Measurements from ENCODE around the gene ABHD17A.
A peak's percentile ranks its signal among the peaks of the same experiment; 100 is the strongest.

ABHD17A gene

GRCh38 chr19:1862424-1863327 lies 22.6 kb downstream of the ABHD17A start:
- peak; percentile 9 for DNase-seq

DNA sequence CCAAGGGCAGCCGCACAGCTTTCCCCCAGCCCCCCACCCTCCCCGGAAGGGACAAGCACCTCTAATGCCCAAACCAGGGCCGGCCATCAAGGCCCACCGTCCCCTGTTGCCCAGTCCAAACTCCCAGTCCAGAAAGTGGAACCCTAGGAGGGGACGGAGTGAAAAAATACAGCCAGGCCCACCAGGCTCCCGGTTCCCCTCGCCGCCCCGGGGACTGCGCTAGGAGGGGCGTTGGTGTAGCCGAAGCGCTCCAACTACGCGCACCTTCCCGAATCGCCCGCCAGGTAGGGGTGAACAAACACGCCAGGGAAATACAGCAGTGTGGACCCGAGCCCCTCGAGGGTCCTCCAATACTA lies 23.2 kb downstream of the ABHD17A start:
- no peak for DNase-seq

- DNase-seq: no peak
Observed at GRCh38 chr19:1861599-1862031, 23.7 kb downstream of the ABHD17A start.

DNA sequence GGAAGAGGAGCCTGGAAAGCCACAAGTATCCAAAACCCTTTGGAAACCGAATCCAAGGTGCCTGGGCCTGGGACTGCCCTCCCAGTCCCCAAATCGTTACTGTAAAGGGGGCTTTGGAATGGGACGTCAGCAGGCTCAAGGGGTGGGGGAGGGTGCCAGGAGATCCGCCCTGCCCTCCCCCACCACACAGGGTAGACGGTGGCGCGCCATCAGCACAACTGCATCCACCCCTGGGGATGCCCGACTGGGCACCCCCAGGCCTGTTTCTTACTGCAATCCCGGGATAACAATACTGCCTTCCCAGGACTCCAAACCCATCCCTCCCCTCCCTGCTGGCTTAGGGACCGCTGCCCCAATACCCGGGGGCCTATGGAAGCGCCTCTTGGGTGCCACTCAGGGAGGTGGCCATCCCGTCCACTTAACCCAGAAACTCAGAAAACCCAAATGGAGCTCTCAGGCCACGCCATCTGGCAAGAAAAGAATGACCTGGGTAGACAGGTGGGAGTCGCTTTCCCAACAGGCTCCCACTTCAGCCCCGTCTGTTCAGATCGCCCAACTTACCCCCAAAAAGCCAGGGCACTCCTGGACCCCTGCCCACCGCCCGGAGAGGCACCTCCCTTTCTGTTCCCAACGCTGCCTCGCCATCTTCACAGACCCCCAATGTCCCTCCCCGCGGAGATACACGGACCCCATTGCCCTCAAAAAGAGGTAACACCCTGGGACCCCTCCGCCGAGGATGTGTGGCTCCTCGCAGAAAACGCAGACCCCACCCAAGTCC lies 24.3 kb downstream of the ABHD17A start:
- DNase-seq: no peak

GRCh38 chr19:1860042-1860775 lies 25.1 kb downstream of the ABHD17A start:
- no peak for DNase-seq

DNA sequence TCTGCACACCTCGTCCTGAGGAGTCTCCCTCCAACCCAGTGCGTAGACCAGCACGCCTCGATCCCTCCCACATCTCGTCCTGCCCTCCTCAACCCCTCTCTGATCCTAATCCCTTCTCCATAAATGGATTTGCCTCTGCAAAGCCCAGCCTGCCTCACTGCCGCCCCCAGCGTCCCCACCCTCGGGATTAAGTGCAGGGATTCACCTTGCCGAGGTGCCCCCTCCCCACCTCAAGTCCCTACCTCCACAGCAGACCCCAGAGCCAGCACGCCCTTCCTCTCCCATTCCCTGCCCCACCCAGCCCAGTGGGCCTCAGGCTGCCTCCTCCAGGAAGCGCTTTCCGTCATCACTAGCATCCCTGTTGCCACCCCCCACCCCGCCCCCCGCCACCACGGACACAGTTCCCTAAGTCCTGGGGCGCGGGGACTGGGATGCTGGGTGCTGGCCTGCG lies 25.9 kb downstream of the ABHD17A start:
- no peak for DNase-seq

DNA sequence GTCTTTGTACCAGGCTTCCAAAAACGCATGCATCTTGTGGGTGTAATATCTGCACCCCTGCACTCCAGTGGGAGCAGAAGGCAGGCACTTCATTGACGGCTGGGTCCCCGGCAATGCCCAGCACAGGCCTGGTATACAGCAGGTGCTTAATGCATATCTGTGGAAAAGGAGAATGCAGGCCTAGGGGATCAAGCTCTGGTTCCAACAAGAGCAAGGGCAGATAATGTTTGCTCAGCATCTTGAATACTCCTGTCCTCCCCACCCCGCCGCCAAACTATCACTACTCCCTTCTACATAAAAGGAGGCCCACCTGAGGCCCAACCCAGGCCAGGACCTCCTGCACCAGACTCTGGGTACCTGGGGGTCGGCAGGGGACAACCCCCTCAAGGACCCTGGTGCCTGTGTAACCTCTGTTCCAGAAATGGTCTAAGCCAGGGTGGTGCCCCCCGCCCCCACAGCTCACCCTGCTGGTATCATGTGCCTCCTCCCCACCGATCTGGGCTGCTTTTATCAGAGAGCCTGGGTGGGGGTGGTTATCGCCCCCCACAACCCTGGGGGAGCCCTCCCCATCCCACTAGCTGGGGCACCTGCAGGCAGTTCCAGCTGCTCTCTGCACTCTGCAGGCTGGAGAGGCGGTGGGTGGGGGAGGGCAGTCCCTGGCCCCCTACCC lies 26.7 kb downstream of the ABHD17A start:
- no peak for DNase-seq

DNA sequence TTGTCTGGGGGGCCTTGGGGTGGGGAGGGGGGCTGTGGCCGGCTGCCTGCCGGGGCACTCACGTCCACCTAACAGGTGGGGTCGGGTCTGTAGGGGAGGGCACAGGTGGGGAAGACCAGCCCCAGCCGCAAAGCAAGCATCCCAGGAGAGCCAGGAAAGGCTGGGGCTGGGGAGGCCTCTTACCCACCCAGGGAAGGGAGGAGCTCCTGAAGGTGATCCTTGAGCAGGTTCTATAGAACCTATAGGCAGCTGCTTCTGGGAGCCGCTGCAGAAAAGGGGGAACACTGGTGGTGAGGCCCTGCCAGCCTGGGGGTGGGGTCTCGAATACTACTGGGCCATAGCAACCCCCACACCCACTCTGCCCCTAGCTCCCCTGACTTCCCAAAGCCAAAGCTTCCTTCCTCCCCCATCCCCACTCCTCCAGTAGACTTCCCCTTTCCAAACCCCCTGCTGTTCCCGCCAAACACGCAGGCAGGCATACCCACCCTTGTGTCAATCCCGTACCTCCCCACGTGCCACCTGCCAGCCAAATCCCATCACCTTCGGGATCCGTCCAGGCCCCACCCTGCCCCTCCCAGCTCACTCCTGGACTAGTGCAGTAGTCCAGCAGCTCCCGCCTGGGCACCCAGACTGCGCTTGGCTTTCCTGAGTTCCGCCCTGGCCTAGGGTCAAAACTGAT lies 27.5 kb downstream of the ABHD17A start:
- DNase-seq: no peak

DNA sequence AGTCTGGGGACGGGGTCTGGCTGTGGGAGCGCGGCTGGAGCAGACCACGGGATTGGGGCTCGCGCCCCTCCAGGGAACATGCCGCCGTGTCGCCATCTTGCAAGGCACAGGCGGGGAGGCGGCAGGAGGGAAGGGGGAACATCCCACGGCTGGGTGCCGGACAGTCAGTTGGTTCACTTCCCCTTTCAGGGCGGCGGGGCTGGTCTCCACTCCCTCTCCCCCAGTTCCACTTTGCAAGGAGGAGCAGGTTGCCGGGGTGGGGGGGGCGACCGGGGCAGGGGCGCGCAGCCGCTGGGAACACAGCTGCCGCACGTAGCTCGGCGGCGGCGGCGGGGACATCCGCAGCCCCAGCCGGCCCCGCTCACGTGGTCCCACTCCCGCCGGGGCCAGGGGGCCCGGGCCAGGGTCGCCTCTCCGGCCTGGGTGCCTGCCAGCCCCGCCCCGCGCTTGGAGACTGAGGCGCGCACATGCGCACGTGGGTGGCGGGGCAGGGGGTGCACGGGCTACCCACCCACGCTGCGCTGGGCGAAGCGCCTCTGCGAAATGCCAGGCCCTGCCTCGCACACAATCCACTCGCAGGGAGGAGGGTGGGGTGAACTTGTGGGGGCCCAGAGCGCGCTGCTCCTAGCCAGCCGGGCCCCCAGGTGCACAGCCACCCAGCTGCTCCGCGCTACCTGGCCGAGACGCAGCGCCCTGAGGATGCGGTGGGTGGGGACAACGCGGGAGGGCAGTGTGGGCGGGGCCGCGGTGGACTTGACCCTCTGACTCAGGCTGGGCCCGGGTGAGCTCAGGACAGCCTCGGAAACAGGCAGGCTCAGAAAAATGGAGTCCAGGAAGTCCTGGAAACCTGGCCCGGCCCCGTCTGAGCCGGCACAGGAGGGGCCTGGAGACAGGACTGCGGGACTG lies 28.3 kb downstream of the ABHD17A start:
- DNase-seq: no peak

GRCh38 chr19:1856345-1856697 lies 29.0 kb downstream of the ABHD17A start:
- DNase-seq: no peak

- no peak for DNase-seq
Observed at GRCh38 chr19:1855828-1856255, 29.5 kb downstream of the ABHD17A start.

DNA sequence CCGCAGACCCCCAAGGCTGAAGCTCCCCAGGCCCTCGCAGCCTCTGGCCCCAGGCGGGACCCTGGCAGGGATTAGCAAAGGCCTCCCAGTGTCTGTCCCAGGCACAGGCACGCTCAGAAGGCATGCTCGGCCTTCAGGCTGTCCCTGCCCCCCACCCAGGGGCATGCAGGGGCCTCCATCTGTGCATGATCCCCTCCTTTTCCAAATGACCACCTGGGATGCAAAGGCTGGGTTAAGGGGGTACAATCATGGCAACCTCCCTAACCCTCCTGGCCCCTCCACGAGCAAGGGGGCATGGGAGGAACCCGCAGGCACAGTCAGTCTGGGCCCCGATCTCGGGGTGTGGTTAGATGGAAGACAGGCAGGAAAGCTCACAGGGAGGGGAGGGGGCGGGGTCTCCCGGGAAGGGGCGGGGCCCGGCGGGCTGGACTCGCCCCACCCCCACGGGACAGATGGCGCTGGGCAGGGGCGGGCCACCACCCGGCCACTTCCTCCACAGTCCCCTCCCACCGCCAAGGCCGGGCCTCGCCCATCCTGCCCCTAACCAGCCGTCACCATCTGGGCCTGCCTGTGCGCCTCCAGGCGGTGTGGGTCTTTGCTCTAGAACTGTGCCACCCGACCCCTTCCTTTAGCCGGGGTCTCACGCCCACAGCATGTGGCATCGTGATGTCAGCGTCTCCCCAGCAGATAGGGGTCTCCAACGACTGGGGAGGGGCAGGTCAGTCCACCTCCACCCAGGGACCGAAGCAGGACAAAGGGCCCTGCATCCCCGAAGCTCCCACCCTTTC lies 30.1 kb downstream of the ABHD17A start:
- peak; percentile 60 for DNase-seq

GRCh38 chr19:1854542-1855039 lies 30.7 kb downstream of the ABHD17A start:
- no peak for DNase-seq

- DNase-seq: no peak
Observed at GRCh38 chr19:1854039-1854541, 31.2 kb downstream of the ABHD17A start.

GRCh38 chr19:1853295-1854038 lies 31.8 kb downstream of the ABHD17A start:
- DNase-seq: peak; percentile 45

DNA sequence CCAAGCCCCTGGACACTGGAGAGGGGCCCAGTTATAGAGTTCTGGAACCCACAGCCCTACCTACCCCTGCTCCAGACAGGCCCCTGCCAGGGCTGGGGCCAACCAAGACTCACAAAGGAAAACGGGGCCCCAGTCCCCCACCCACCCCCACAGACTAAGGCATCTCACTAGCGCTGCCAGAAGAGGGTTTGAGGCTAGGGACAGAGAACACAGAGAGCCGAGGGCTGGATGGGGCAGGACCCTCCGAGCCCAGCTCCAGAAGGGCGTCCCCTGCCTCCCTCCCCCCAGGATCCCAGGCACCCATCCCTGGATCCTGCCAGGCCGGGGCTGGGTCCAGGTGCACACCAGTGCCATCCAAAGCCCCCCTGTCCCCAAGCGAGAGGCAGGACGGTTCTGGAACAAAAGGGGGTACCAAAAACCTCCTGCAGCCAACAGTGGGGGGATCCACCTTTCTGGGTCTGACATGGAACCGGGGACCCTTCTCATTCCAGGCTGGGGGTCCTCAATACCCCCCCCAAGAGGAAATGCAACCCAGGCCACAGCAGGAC lies 32.6 kb downstream of the ABHD17A start:
- DNase-seq: no peak

DNA sequence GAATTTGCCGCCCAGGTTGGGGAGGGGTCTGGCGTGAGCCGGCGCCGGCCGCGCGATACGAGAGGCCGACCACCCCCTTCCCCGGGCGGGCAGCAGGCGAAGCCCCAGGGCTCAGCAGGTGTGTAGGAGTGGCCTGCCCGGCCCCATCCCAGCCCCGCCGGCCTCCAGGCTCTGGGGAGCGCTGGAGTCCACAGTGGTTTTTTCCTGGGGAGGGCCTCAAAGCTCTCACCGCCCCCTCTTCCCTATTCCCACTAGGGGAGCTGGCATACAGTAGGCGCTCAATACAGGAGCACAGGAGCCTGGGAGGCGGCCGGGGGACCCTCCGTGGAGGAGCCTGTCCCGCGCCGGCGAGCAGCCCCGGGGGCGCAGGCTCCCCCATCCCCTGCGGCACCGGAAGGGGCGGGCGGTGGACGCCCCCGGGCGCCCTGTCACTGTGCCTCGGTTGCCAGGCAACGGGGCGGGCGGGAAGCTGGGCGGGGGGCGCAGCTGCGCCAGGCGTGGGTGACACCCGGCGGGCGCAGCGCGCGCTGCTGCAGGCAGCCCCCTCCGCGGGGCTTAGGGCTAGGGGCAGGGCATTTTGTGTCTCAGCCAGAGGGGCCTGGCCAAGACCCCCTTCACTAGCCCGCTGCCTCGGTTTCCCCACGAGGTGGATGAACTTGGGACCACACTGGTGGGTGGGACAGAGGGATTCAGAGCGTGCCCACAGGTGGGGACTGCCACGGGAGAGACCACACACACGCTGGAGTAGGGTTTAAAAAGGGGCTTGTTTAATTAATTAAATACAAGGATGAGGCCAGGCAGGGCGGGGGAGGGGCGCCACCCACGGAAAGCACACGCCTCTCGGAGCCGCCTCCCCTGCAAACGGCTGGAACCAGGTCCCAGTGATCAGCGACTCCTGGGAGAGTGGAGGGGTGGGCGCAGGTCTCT lies 33.4 kb downstream of the ABHD17A start:
- DNase-seq: no peak

Measured in NCI-H774 (cell line).